ENCODE results near the gene SDC1. TPM values are rescaled to one million over a fixed set of nuclear protein-coding genes. Genes with fewer than 3 reads are reported as not detected.

SDC1 gene
- total and polyA plus RNA-seq, 2 of the 8 experiments (the other 6 are each of a cell fraction or from before 2014, with no cell fraction given), result 45.3 to 73.3 TPM

DNA sequence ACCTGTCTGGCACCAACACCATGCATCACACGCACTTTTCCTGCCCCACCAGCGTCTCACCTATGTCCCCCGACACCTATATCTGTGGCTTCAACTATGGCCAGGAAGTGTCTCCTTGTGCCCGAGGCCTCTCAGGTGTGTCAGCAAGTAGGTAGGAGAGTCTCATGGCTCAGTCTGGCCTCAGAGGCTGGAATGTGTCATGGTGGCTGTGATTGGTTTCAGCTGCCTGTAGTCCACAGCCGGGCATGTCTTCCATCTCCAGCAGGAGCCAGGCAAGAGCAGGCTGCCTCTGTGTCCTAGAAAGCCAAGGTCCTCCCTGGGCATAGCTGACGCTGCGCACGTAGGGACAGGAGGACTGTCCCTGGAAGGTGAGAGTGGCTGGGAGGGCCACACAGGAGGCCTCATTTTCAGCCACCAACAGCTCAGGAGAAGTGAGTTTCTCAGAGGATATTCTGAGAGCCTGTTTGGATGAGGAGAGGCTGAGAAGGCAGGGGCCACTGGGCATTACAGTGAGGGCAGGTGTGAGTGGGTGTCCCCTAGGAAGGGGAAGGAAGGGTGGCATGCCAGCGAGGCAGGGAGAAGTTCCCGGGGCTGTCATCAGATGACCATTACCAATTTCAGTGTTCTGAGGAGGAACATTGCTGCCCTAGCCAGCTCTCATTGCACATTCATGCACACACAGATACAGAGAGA lies 47.2 kb downstream of the SDC1 start:
- no peaks in the 10 kb centered on the region for H3K36me3 ChIP-seq (ENCODE audit: control insufficient read depth in 2 of 4, insufficient read depth in 4 of 4, low read length in 3 of 4)
- POLR2A ChIA-PET (ENCODE audit: partially characterized antibody), result interaction anchor here (1.0 kb wide), 1 partner anchor 13 kb away, joined by 3 read pairs; no protein-coding TSS in a partner anchor
- TF ChIP-seq RAD21 (IDR thresholded peaks at IDR 0.05 in 1 of 2, conservative IDR thresholded peaks at IDR 0.05 in 1 of 2; ENCODE audit: low read depth in 2 of 2, low read length in 2 of 2) (peak in 1 of 2 experiments; percentile 31; a peak in 2 of 4 replicates), ASH2L (IDR thresholded peaks at IDR 0.05; ENCODE audit: low read length) (no peak), KDM4A (IDR thresholded peaks at IDR 0.05; ENCODE audit: low read depth, low read length, severe bottlenecking) (no peak), FOSL1 (IDR thresholded peaks at IDR 0.05; ENCODE audit: insufficient read depth, low read depth, low read length) (no peak), SP4 (IDR thresholded peaks at IDR 0.05; ENCODE audit: low read length) (no peak), TBP (IDR thresholded peaks at IDR 0.05; ENCODE audit: low read depth, low read length) (no peak), TEAD4 (IDR thresholded peaks at IDR 0.05; ENCODE audit: low read depth, low read length) (peak; percentile 46; the same call in 1 of the 2 replicates)
- TF ChIP-seq, protein P1, sequence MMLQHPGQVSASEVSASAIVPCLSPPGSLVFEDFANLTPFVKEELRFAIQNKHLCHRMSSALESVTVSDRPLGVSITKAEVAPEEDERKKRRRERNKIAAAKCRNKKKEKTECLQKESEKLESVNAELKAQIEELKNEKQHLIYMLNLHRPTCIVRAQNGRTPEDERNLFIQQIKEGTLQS (IDR thresholded peaks at IDR 0.05; ENCODE audit: insufficient read depth, low read depth, low read length), result no peak
- TF ChIP-seq, protein P2, sequence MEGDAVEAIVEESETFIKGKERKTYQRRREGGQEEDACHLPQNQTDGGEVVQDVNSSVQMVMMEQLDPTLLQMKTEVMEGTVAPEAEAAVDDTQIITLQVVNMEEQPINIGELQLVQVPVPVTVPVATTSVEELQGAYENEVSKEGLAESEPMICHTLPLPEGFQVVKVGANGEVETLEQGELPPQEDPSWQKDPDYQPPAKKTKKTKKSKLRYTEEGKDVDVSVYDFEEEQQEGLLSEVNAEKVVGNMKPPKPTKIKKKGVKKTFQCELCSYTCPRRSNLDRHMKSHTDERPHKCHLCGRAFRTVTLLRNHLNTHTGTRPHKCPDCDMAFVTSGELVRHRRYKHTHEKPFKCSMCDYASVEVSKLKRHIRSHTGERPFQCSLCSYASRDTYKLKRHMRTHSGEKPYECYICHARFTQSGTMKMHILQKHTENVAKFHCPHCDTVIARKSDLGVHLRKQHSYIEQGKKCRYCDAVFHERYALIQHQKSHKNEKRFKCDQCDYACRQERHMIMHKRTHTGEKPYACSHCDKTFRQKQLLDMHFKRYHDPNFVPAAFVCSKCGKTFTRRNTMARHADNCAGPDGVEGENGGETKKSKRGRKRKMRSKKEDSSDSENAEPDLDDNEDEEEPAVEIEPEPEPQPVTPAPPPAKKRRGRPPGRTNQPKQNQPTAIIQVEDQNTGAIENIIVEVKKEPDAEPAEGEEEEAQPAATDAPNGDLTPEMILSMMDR (IDR thresholded peaks at IDR 0.05; ENCODE audit: control extremely low read depth in 1 of 3, insufficient read depth in 1 of 3, low read depth in 1 of 3, low read length in 3 of 3), result peak; percentile 28 to 39 (median 36)

More for the DNA sequence above, 47.2 kb downstream of the SDC1 start:
- H4K5ac ChIP-seq (ENCODE audit: insufficient read length, low read depth, low read length), result no peak overlapping the region
- DNase-seq (ENCODE audit: low read depth in 1 of 2, low spot score in 2 of 2), result no peak
- H2BK12ac ChIP-seq (ENCODE audit: low read depth, low read length), result no peak overlapping the region
- no peak for FAIRE-seq
- H3K23me2 ChIP-seq (ENCODE audit: low read depth, low read length), result no peaks in the 10 kb centered on the region
- no peak overlapping the region for H2BK20ac ChIP-seq (ENCODE audit: low read length)
- peak overlapping the region; percentile 25; the same call in 1 of the 2 replicates for H2BK15ac ChIP-seq (ENCODE audit: low read length)
- peak overlapping the region; percentile 63; the same call in 1 of the 2 replicates for H2BK5ac ChIP-seq (ENCODE audit: low read depth, low read length)
- H4K91ac ChIP-seq (replicated peaks; ENCODE audit: insufficient read length, low read length), result no peak overlapping the region
- no peak overlapping the region for H3K27ac ChIP-seq (ENCODE audit: low read depth, low read length)
- H3K18ac ChIP-seq (ENCODE audit: extremely low read depth, low read length), result no peak overlapping the region
- no peak overlapping the region for H3K9ac ChIP-seq (replicated peaks in 1 of 4; ENCODE audit: extremely low read depth in 1 of 4, low read depth in 3 of 4, low read length in 3 of 4)
- no peaks in the 10 kb centered on the region for H3K9me3 ChIP-seq (ENCODE audit: insufficient read depth in 2 of 2, low read depth in 1 of 2, low read length in 1 of 2)
- H3K4me3 ChIP-seq (ENCODE audit: extremely low read depth in 1 of 4, insufficient read depth in 2 of 4, low read depth in 3 of 4, low read length in 4 of 4), result no peak overlapping the region
- H3K56ac ChIP-seq (replicated peaks; ENCODE audit: insufficient read length, low read depth, low read length), result peak overlapping the region; percentile 19
- H3K14ac ChIP-seq (ENCODE audit: insufficient read length), result no peak overlapping the region
- H3K23ac ChIP-seq (ENCODE audit: insufficient read length), result no peak overlapping the region
- peaks cover 0 to 7% (median 0%) of the 10 kb centered on the region in 4 experiments; a peak in 1 of 7 replicates for H3K4me1 ChIP-seq (replicated peaks in 1 of 4; ENCODE audit: control insufficient read depth in 3 of 4, insufficient read depth in 4 of 4, low read length in 3 of 4)
- H2BK120ac ChIP-seq (replicated peaks; ENCODE audit: low read depth, low read length), result no peak overlapping the region
- no peak overlapping the region for H3K4me2 ChIP-seq (ENCODE audit: insufficient read depth in 1 of 2, low read depth in 2 of 2, low read length in 2 of 2)
- H4K20me1 ChIP-seq (replicated peaks in 1 of 2; ENCODE audit: control insufficient read depth in 1 of 2, insufficient read depth in 2 of 2, low read length in 2 of 2), result no peaks in the 10 kb centered on the region
- H4K8ac ChIP-seq (ENCODE audit: extremely low read depth, insufficient read depth, low read length), result no peak overlapping the region
- no peaks in the 10 kb centered on the region for H3K79me2 ChIP-seq (ENCODE audit: control insufficient read depth in 1 of 2, insufficient read depth in 2 of 2, low read length in 2 of 2)
- 93% methylated on average over 10 of the region's 10 CpGs; no CpG with 5 or more reads in 1 of the 2 experiments for WGBS, 2 experiments (ENCODE audit: extremely low coverage in 1 of 2, insufficient coverage in 1 of 2, insufficient read length in 1 of 2, insufficient replicate concordance in 2 of 2, low coverage in 1 of 2, low lambda C conversion rate in 2 of 2, missing lambda C conversion rate in 1 of 2)
- CTCF ChIA-PET (ENCODE audit: partially characterized antibody), result interaction anchor here (0.9 to 17.4 kb wide), 10 partner anchors 8 to 167 kb away, joined by 3 to 163 read pairs (median 4); no protein-coding TSS in a partner anchor
- H3K27me3 ChIP-seq (replicated peaks in 1 of 4; ENCODE audit: control insufficient read depth in 3 of 4, extremely low read depth in 1 of 4, insufficient read depth in 3 of 4, low read length in 3 of 4), result no peaks in the 10 kb centered on the region
- H3K79me1 ChIP-seq (ENCODE audit: low read depth, low read length), result no peaks in the 10 kb centered on the region
- H2AK5ac ChIP-seq (ENCODE audit: low read depth, low read length), result no peak overlapping the region
- H3K4ac ChIP-seq (replicated peaks; ENCODE audit: insufficient read length, low read depth, low read length), result no peak overlapping the region
- H2AFZ ChIP-seq (ENCODE audit: low read length), result no peak overlapping the region
